Heart left ventricle (tissue), 16 donors: ENCODE results near the gene LACRT. TPM values are rescaled to one million over a fixed set of nuclear protein-coding genes. Genes with fewer than 3 reads are reported as not detected.
A peak's percentile ranks its signal among the peaks of the same experiment; 100 is the strongest.

ENCODE experiments used
- ATAC-seq, 4 donors: fragments of 200-7000 bp; cut with Tn5 transposase; one replicate each; pipeline ENCODE4 v1.9.1; 2020 to 2022; ENCODE audit warnings: moderate library complexity in 4 of 4, mild to moderate bottlenecking in 3 of 4, moderate number of reproducible peaks in 1 of 4
- DNase-seq, 5 donors: peaks; one replicate each; pipeline ENCODE4 v3.0.0-alpha.2; 2020
- H3K27ac ChIP-seq, 12 donors: fragments of 200-600 bp; sonication (generic) in 4 of 12; one replicate each; pipeline versions ENCODE4 v1.5.0 to v1.8.0; 2016 to 2022; ENCODE audit warnings: mild to moderate bottlenecking in 2 of 12
- H3K27me3 ChIP-seq, 9 donors: fragments of 200-600 bp; sonication (generic) in 2 of 9; one replicate each; pipeline versions ENCODE4 v1.5.1 to v1.8.0; 2016 to 2022; ENCODE audit warnings: mild to moderate bottlenecking in 3 of 9
- H3K36me3 ChIP-seq, 9 donors: fragments of 200-600 bp; sonication (generic) in 2 of 9; one replicate each; pipeline versions ENCODE4 v1.5.0 to v1.8.0; 2018 to 2022; ENCODE audit warnings: mild to moderate bottlenecking in 2 of 9
- H3K4me1 ChIP-seq, 12 donors: fragments of 200-600 bp; sonication (generic) in 4 of 12; one replicate each; pipeline versions ENCODE4 v1.5.0 to v1.8.0; 2016 to 2022; ENCODE audit warnings: mild to moderate bottlenecking in 3 of 12
- H3K4me3 ChIP-seq, 12 donors: fragments of 200-600 bp; sonication (generic) in 4 of 12; one replicate each; pipeline versions ENCODE4 v1.5.0 to v1.8.0; 2017 to 2022; ENCODE audit warnings: mild to moderate bottlenecking in 9 of 12, moderate library complexity in 4 of 12
- H3K9me3 ChIP-seq, 12 donors: fragments of 200-600 bp; sonication (generic) in 4 of 12; one replicate each; pipeline versions ENCODE4 v1.5.0 to v1.8.0; 2016 to 2022; ENCODE audit warnings: mild to moderate bottlenecking in 1 of 12
- CTCF ChIP-seq, 12 donors: fragments of 200-600 bp; sonication (generic) in 4 of 12; IDR thresholded peaks; one replicate each; pipeline versions ENCODE4 v1.5.0 to v1.8.0; 2018 to 2022; ENCODE audit warnings: antibody characterized with exemption in 12 of 12, mild to moderate bottlenecking in 5 of 12
- POLR2A ChIP-seq, 2 donors: fragments of 450-650 bp; IDR thresholded peaks; one replicate each; pipeline ENCODE4 v1.6.1; 2017; ENCODE audit warnings: antibody characterized with exemption in 2 of 2, mild to moderate bottlenecking in 2 of 2, moderate library complexity in 2 of 2
- WGBS, 4 donors: extraction: QIAGEN DNeasy Blood & Tissue Kit in 2 of 4; methylation state at CpG; one replicate each; pipeline versions ENCODE4 v1.1.5 to v1.1.7; 2013 to 2018; 5-methylcytosine and 5-hydroxymethylcytosine counted together
- intact Hi-C, 10 donors: fragments of 100-400 bp; cut with DNase I; formaldehyde crosslinking; loops; one replicate each; pipeline versions ENCODE4 v1.11.1 to v1.14.2; 2022
- polyA plus RNA-seq, 2 donors: library from polyadenylated mRNA; stranded (reverse); fragments of 200-250 nt; gene quantifications; one replicate each; pipeline ENCODE4 v1.2.3, GENCODE V29; 2013
- total RNA-seq, 9 donors: library from RNA; depleted of rRNA in 2 of 9; stranded (reverse); fragments of >200 nt in 2 of 9; fragmentation: NEBNext Ultra II Directional in 3 of 9; extraction: Animal tissue kit (Norgen Biotek cat#: 25700) in 3 of 9; gene quantifications; one replicate each; pipeline versions ENCODE4 v1.1.0 to v1.2.4, GENCODE V29; 2016 to 2023
- donor health status: ischemic (EF 13 %, LVEDD 7.1; RV severe dilation, severe dysfunction).
- donor health status: healthy with polysubstance abuse.
- donor health status: DM: no; HTN: yes; CAD: no.
- donor health status: DM: no; HTN: no; CAD: no.
- donor health status: ischemic (EF 25% LVEDD 6.9; RV normal size, moderate dysfunction).
- donor health status: ischemic (EF 25% LVEDD 5.7; RV mildly dilated, moderate dysfunction).
- donor health status: healthy.
- donor health status: DM: yes; HTN: yes; CAD: no.
- donor health status: ischemic (EF 35%, LVEDD 5.7; RV mildly dilated, moderate dysfunction).
- donor health status: nonischemic (EF 11% LVEDD 7.7; RV severe dilation, severe dysfunction).
- donor health status: DM: yes; HTN: yes; CAD: no.
- donor health status: PGD.
- donor health status: ischemic (EF 29% LVEDD 5.4; RV normal size, mild dysfunction).
- donor health status: nonischemic (EF 23%, LVEDD 6.1; RV moderate dilation, normal function).

LACRT gene
- total and polyA plus RNA-seq, 11 donors: not detected

GRCh38 chr12:54662026-54662425 lies 27.3 kb upstream of the LACRT start:
- no peak overlapping the region for H3K4me3 ChIP-seq
- TF ChIP-seq CTCF (IDR thresholded peaks at IDR 0.05) (no peak), POLR2A (IDR thresholded peaks at IDR 0.05) (no peak)
- 53 to 73% (median 70%) methylated on average over 3 of the region's 3 CpGs for WGBS, 4 donors
- intact Hi-C loops: no loop called here
- no peaks in the 10 kb centered on the region for H3K9me3 ChIP-seq
- no peak overlapping the region for H3K27ac ChIP-seq
- H3K4me1 ChIP-seq: no peaks in the 10 kb centered on the region
- peaks cover 0 to 26% (median 0%) of the 10 kb centered on the region in 9 donors for H3K27me3 ChIP-seq
- DNase-seq (no peak), ATAC-seq (no peak)
- no peaks in the 10 kb centered on the region for H3K36me3 ChIP-seq

GRCh38 chr12:54661048-54661447 lies 26.4 kb upstream of the LACRT start:
- TF ChIP-seq POLR2A (IDR thresholded peaks at IDR 0.05): no peak
- TF ChIP-seq CTCF (IDR thresholded peaks at IDR 0.05): no peak
- WGBS, 4 donors: 71 to 91% (median 77%) methylated on average over 2 of the region's 2 CpGs
- ATAC-seq (no peak), DNase-seq (no peak)
- intact Hi-C loops: no loop called here
- Histone ChIP-seq H3K27me3 (peaks cover 0 to 26% (median 0%) of the 10 kb centered on the region in 9 donors), H3K36me3 (no peaks in the 10 kb centered on the region), H3K27ac (no peak overlapping the region), H3K4me1 (no peaks in the 10 kb centered on the region), H3K9me3 (no peaks in the 10 kb centered on the region), H3K4me3 (no peak overlapping the region)

GRCh38 chr12:54660320-54660962 lies 25.7 kb upstream of the LACRT start:
- ATAC-seq (peak in 2 of 4 donors; percentile 51 to 68), DNase-seq (no peak)
- H3K4me1 ChIP-seq: no peaks in the 10 kb centered on the region
- intact Hi-C loops: no loop called here
- no peaks in the 10 kb centered on the region for H3K9me3 ChIP-seq
- no peaks in the 10 kb centered on the region for H3K36me3 ChIP-seq
- H3K27me3 ChIP-seq: peaks cover 0 to 26% (median 0%) of the 10 kb centered on the region in 9 donors
- 69 to 87% (median 78%) methylated on average over 10 of the region's 10 CpGs for WGBS, 4 donors
- no peak overlapping the region for H3K27ac ChIP-seq
- no peak overlapping the region for H3K4me3 ChIP-seq
- TF ChIP-seq POLR2A (IDR thresholded peaks at IDR 0.05): no peak

- ATAC-seq (no peak), DNase-seq (no peak)
- no peaks in the 10 kb centered on the region for H3K9me3 ChIP-seq
- H3K4me3 ChIP-seq: no peak overlapping the region
- 48 to 63% (median 53%) methylated on average over 19 of the region's 19 CpGs for WGBS, 4 donors
- no peaks in the 10 kb centered on the region for H3K36me3 ChIP-seq
- H3K27ac ChIP-seq: no peak overlapping the region
- no peak for TF ChIP-seq POLR2A (IDR thresholded peaks at IDR 0.05)
- peak in 6 of 12 donors; percentile 23 to 45 (median 37) for TF ChIP-seq CTCF (IDR thresholded peaks at IDR 0.05)
- H3K27me3 ChIP-seq: peaks cover 0 to 28% (median 0%) of the 10 kb centered on the region in 9 donors
- no peaks in the 10 kb centered on the region for H3K4me1 ChIP-seq
- intact Hi-C loops: no loop called here
Observed at GRCh38 chr12:54658306-54659264, 23.9 kb upstream of the LACRT start.
